Measurements from ENCODE around the gene PLEKHF1. TPM values are rescaled to one million over a fixed set of nuclear protein-coding genes. Genes with fewer than 3 reads are reported as not detected.
A peak's percentile ranks its signal among the peaks of the same experiment; 100 is the strongest.

Gene PLEKHF1
- total RNA-seq, 4 donors from 2014 or later, result 4.3 to 20.8 (median 17.1) TPM

DNA sequence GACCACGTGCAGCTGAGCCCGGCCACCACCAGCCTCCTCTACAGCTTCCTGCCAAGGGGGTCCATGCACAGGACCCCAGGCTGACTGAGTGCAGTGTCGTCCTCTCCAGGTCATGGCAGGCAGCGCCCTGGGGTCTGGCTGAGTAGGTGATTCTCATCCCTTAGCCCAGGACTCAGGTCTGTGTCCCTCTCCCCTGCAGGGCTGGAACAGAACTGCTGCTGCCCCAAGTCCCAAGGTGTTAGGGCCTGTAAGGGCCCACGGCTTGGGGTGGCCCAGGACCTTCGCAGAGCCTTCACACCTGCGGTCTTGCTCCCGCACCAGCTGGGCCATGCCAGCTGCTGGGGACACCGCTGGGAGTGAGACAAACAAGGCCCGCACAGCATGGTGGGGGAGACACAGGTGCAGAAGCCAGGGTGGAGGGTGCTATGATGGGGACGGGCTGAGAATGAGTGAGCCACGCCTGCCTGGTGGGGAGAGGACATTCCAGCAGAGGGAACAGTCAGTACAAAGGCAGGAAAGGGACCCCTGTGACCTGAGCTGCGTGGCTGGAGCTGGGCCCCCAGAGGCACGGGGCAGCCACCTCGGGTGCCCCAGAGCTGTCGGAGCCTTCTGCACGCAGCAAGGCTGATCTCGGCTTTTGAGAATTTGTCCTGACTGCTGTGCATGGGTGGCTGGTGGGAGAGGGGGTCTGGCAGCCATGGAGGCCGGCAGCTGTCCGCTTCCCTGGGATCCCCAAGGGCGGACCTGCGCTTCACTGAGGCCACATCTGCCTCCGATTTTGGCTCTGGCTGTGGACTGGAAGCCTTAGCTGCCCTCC is 11.9 kb downstream of the PLEKHF1 start:
- Histone ChIP-seq H3K4me1 (peaks cover 19 to 100% (median 59%) of the 10 kb centered on the region in 3 donors), H3K4me3 (no peak overlapping the region), H3K9me3 (no peaks in the 10 kb centered on the region), H3K27me3 (no peaks in the 10 kb centered on the region), H3K36me3 (peaks cover 11 to 45% (median 22%) of the 10 kb centered on the region in 3 donors), H3K27ac (peak overlapping the region in 3 of 4 donors; percentile 54 to 81 (median 80))
- intact Hi-C loops (cut with DNase I), result no loop called here
- TF ChIP-seq CTCF (IDR thresholded peaks at IDR 0.05) (peak in 1 of 6 experiments; percentile 13), POLR2A (IDR thresholded peaks at IDR 0.05) (no peak)
- DNase-seq, result no peak
- 85 to 90% methylated on average over 8 to 14 of the region's 23 CpGs for WGBS, 2 donors

DNA sequence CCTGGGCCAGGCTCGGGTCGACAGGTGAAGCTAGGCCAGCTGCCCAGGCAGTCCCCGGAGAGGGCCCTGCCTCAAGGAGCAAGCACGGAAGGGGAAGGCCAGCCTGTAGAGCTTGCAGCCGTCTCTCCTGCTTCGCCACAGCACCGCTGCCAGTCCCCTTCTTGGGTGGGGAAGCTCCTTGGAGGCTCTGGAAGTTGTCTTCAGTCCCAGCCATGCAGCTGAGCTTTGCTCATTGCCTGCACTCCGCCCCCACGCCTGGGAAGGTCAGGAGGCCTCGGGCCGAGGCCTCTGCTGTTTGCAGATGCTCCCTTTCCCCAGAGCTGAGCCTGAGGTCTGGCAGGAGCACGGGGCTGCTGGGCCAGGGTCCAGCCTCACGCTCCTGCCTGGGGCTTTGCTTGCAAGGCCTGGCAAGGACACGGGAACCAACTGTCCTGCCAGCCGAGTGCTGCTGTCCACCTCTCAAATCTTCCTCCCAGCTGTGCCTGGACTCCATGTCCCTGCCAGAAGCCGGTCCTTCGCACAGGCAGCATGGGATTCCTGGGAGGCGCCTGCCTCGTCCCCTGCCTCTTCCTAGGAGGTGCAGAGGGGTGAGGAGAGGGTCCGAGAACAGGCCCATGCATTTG is 13.3 kb downstream of the PLEKHF1 start:
- H3K36me3 ChIP-seq, result peaks cover 11 to 44% (median 22%) of the 10 kb centered on the region in 3 donors
- no peak overlapping the region for H3K4me3 ChIP-seq
- intact Hi-C loops (cut with DNase I), result no loop called here
- no peak for TF ChIP-seq CTCF (IDR thresholded peaks at IDR 0.05)
- no peak for TF ChIP-seq POLR2A (IDR thresholded peaks at IDR 0.05)
- peaks cover 19 to 95% (median 57%) of the 10 kb centered on the region in 3 donors for H3K4me1 ChIP-seq
- no peaks in the 10 kb centered on the region for H3K9me3 ChIP-seq
- no peak for DNase-seq
- WGBS, 2 donors, result 71 to 79% methylated on average over 4 to 7 of the region's 20 CpGs
- peak overlapping the region; percentile 56 to 84 (median 80) for H3K27ac ChIP-seq
- H3K27me3 ChIP-seq, result no peaks in the 10 kb centered on the region

DNA sequence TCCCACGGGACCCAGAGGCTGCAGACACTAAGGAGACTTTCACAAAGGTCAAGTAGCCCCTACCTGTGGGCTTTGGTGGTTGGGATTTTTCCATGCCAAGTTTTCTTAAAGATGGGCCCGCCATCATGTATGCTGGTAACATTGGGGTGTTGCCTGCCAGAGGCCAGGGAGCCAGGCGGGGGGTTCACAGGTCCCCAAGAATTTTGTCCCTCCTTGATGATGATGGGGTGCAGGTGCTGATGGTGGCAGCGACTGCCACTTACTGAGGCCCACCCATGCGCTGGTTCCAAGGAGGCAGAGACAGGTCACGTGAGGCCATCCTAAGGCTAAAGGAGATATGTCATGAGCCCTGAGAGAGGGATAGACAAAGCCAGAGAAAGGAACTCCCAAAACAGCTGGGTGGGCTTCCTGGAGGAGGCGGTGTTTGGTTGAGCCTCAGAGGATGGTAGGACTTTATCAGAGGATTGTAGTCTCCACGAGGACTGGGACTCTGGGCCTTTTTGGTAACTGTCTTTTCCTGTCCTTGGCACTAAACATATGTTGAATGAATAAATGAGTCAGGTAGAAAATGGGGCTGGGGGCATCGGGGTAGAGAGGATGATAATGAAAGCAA is 14.4 kb downstream of the PLEKHF1 start:
- H3K4me1 ChIP-seq, result peaks cover 19 to 83% (median 57%) of the 10 kb centered on the region in 3 donors
- peak overlapping the region; percentile 56 to 84 (median 76) for H3K27ac ChIP-seq
- WGBS, 2 donors, result 85 to 93% methylated on average over 6 to 7 of the region's 9 CpGs
- intact Hi-C loops (cut with DNase I), result no loop called here
- peaks cover 3 to 33% (median 13%) of the 10 kb centered on the region in 3 donors for H3K36me3 ChIP-seq
- no peaks in the 10 kb centered on the region for H3K27me3 ChIP-seq
- H3K4me3 ChIP-seq, result no peak overlapping the region
- DNase-seq, result no peak
- TF ChIP-seq CTCF (IDR thresholded peaks at IDR 0.05) (no peak), POLR2A (IDR thresholded peaks at IDR 0.05) (no peak)
- H3K9me3 ChIP-seq, result no peaks in the 10 kb centered on the region

- Histone ChIP-seq H3K9me3 (no peaks in the 10 kb centered on the region), H3K4me1 (peaks cover 19 to 82% (median 61%) of the 10 kb centered on the region in 3 donors), H3K4me3 (peak overlapping the region in 1 of 4 donors; percentile 11), H3K27ac (peak overlapping the region; percentile 48 to 84 (median 76)), H3K27me3 (no peaks in the 10 kb centered on the region), H3K36me3 (peaks cover 0 to 26% (median 7%) of the 10 kb centered on the region in 3 donors)
- peak; percentile 35 for DNase-seq
- intact Hi-C loops (cut with DNase I), result no loop called here
- no peak for TF ChIP-seq CTCF (IDR thresholded peaks at IDR 0.05)
- TF ChIP-seq POLR2A (IDR thresholded peaks at IDR 0.05), result no peak
- WGBS, 2 donors, result no CpG with 5 or more reads among the region's 12 CpGs
Measured at GRCh38 chr19:29680447-29680846, 15.2 kb downstream of the PLEKHF1 start.
